Naive thymus-derived CD4-positive, alpha-beta T cell (primary cell): ENCODE measurements around the gene TSPAN18. TPM values are rescaled to one million over a fixed set of nuclear protein-coding genes. Genes with fewer than 3 reads are reported as not detected.

ENCODE experiments used
- ATAC-seq: fragments of 150-1000 bp; cut with Tn5 transposase; 2 replicates; pipeline ENCODE4 v1.10.0; 2021; ENCODE audit warnings: mild to moderate bottlenecking, moderate library complexity
- CTCF ChIA-PET: fragments of 350-600 bp; sonication (Branson Sonifier 250); formaldehyde crosslinking; loops from one replicate; lab custom pipeline; 2021; ENCODE audit warnings: antibody characterized with exemption; lab: Charles Lee
- POLR2A ChIA-PET: fragments of 350-600 bp; sonication (Branson Sonifier 250); formaldehyde crosslinking; loops from one replicate; lab custom pipeline; 2021; ENCODE audit warnings: antibody characterized with exemption, inconsistent platforms; lab: Charles Lee
- DNase-seq, 9 donors: peaks; one replicate each; pipeline versions ENCODE4 v3.0.0 to v3.0.0-alpha.2; 2020 to 2022; ENCODE audit warnings: mixed read lengths in 1 of 9
- H3K27ac ChIP-seq: one replicate; pipeline ENCODE4 v1.7.0; 2013; ENCODE audit warnings: mild to moderate bottlenecking, low read depth, low read length, moderate library complexity
- H3K27me3 ChIP-seq, 2 donors: one replicate each; pipeline ENCODE4 v1.7.0; 2013; ENCODE audit warnings: low read length in 2 of 2, mild to moderate bottlenecking in 2 of 2, moderate library complexity in 2 of 2; ENCODE audit not compliant: control insufficient read depth in 2 of 2, insufficient read depth in 2 of 2
- H3K36me3 ChIP-seq, 3 experiments: 1 replicate in 2 of 3; 2 replicates in 1 of 3; pipeline ENCODE4 v1.7.0; 2013; ENCODE audit warnings: low read length in 3 of 3, mild to moderate bottlenecking in 3 of 3, moderate library complexity in 1 of 3; ENCODE audit not compliant: insufficient read depth in 3 of 3, control insufficient read depth in 2 of 3
- H3K4me1 ChIP-seq, 2 donors: one replicate each; pipeline ENCODE4 v1.7.0; 2013; ENCODE audit warnings: low read length in 2 of 2, mild to moderate bottlenecking in 2 of 2, moderate library complexity in 1 of 2; ENCODE audit not compliant: control insufficient read depth in 2 of 2, insufficient read depth in 2 of 2
- H3K4me3 ChIP-seq: 2 replicates; pipeline ENCODE4 v1.7.0; 2013; ENCODE audit warnings: mild to moderate bottlenecking, low read length
- H3K9me3 ChIP-seq, 3 experiments: 1 replicate in 2 of 3; 2 replicates in 1 of 3; pipeline ENCODE4 v1.7.0; 2013; ENCODE audit warnings: low read length in 3 of 3; ENCODE audit not compliant: control insufficient read depth in 2 of 3
- H3K27ac Mint-ChIP-seq, 9 donors: one replicate each; pipeline ENCODE4 v1.8.0; 2020 to 2022; ENCODE audit warnings: mixed read lengths in 9 of 9, mild to moderate bottlenecking in 8 of 9, moderate library complexity in 5 of 9, inconsistent platforms in 2 of 9
- H3K27me3 Mint-ChIP-seq, 5 donors: one replicate each; pipeline ENCODE4 v1.8.0; 2021 to 2022; ENCODE audit warnings: mixed read lengths in 5 of 5, mild to moderate bottlenecking in 1 of 5
- H3K36me3 Mint-ChIP-seq, 5 donors: one replicate each; pipeline ENCODE4 v1.8.0; 2020 to 2022; ENCODE audit warnings: mixed read lengths in 5 of 5, mild to moderate bottlenecking in 3 of 5, inconsistent platforms in 1 of 5
- H3K4me1 Mint-ChIP-seq, 7 donors: one replicate each; pipeline ENCODE4 v1.8.0; 2020 to 2022; ENCODE audit warnings: mixed read lengths in 7 of 7, mild to moderate bottlenecking in 3 of 7, inconsistent platforms in 1 of 7
- H3K4me3 Mint-ChIP-seq, 10 donors: one replicate each; pipeline ENCODE4 v1.8.0; 2020 to 2022; ENCODE audit warnings: mild to moderate bottlenecking in 10 of 10, mixed read lengths in 10 of 10, moderate library complexity in 6 of 10, inconsistent platforms in 2 of 10
- H3K9me3 Mint-ChIP-seq, 11 donors: one replicate each; pipeline ENCODE4 v1.8.0; 2020 to 2022; ENCODE audit warnings: mixed read lengths in 11 of 11, mild to moderate bottlenecking in 4 of 11, inconsistent platforms in 1 of 11, moderate library complexity in 1 of 11
- intact Hi-C, 2 donors: fragments of 100-400 bp; cut with micrococcal nuclease; formaldehyde crosslinking; loops; one replicate each; pipeline ENCODE4 v1.15.1; 2023
- polyA plus RNA-seq, 2 donors: library from polyadenylated mRNA; unstranded; fragments of 300-500 nt; fragmentation: Illumina TruSeq; gene quantifications; one replicate each; pipeline ENCODE4 v1.2.3, GENCODE V29; 2021
- total RNA-seq, 6 experiments: library from RNA in 5 of 6; stranded (reverse) in 5 of 6; gene quantifications; 1 replicate in 5 of 6; 2 replicates in 1 of 6; pipeline ENCODE4 v1.2.3 and lab custom pipeline; 2021 to 2026

Gene TSPAN18
- total and polyA plus RNA-seq, 7 experiments from 2014 or later, result 8.8 to 57.0 (median 21.7) TPM

DNA sequence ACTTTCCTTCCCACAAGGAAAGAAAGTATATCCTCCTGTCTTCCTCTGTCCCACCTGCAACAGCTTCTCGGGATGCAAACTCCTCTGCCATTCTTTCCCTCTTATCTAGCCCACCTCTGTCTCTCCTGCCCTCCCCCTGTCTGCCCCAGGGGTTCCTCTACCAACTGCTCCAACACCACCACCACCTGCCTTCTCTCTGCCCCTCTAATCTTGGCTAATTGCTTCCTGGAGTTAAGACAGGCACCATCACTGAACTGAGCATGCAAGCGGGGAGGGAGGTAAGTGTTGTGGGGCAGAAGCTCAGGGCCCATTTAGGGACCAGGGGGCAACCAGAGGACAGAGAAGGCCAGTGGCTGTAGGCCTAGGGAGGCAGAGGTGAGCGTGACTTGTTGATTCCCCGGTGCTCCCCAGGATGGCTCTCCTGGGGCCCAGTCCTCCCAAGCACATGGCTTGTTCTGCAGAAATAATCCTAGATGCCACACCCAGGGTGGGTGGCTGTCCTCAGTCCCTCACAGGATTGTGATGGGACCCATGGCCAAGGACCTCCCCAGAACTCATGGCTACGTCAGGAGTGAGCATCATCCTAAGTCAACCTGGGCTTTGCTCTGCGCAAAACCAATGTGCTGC, 112.8 kb downstream of the TSPAN18 start:
- Histone ChIP-seq H3K36me3 (no peaks in the 10 kb centered on the region), H3K4me1 (no peaks in the 10 kb centered on the region), H3K9me3 (peaks cover 0 to 12% (median 0%) of the 10 kb centered on the region in 3 experiments), H3K27ac (no peak overlapping the region), H3K4me3 (no peak overlapping the region), H3K27me3 (no peaks in the 10 kb centered on the region)
- peaks cover 2 to 79% (median 65%) of the 10 kb centered on the region in 5 donors for H3K36me3 Mint-ChIP-seq
- H3K27me3 Mint-ChIP-seq, result peaks cover 0 to 4% (median 0%) of the 10 kb centered on the region in 5 donors
- CTCF ChIA-PET, result no interaction called here
- POLR2A ChIA-PET, result no interaction called here
- no peak overlapping the region for H3K27ac Mint-ChIP-seq
- ATAC-seq (no peak), DNase-seq (no peak)
- peaks cover 0 to 21% (median 6%) of the 10 kb centered on the region in 7 donors for H3K4me1 Mint-ChIP-seq
- peaks cover 4 to 47% (median 12%) of the 10 kb centered on the region in 11 donors for H3K9me3 Mint-ChIP-seq
- intact Hi-C loops, result no loop called here
- H3K4me3 Mint-ChIP-seq, result no peak overlapping the region

DNA sequence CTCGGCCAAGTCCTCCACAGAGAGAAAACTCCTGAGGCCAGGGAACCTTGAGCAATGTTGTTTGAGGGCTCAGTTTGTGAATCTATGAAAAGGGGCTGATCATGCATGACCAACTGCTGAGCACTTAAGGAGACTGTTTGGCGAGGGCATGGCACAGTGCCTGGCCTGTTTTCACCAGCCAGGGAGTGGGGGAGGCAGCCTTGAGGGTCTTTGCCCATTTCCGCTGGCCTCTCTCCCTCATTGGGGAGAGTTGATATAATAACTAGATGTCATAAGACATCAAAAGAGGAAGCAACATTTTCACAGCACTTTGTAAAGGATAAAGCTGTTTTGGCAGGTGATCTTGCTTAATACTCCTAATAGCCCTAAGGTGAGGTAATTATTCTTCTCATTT, 113.3 kb downstream of the TSPAN18 start:
- ChIA-PET CTCF (no interaction called here), POLR2A (no interaction called here)
- no peak overlapping the region for H3K4me3 ChIP-seq
- H3K36me3 Mint-ChIP-seq, result peaks cover 2 to 82% (median 69%) of the 10 kb centered on the region in 5 donors
- H3K9me3 ChIP-seq, result peaks cover 0 to 12% (median 0%) of the 10 kb centered on the region in 3 experiments
- H3K27ac Mint-ChIP-seq, result no peak overlapping the region
- H3K27me3 ChIP-seq, result no peaks in the 10 kb centered on the region
- peaks cover 0 to 4% (median 0%) of the 10 kb centered on the region in 5 donors for H3K27me3 Mint-ChIP-seq
- H3K4me3 Mint-ChIP-seq, result no peak overlapping the region
- intact Hi-C loops, result no loop called here
- H3K9me3 Mint-ChIP-seq, result peaks cover 6 to 51% (median 14%) of the 10 kb centered on the region in 11 donors
- H3K4me1 ChIP-seq, result no peaks in the 10 kb centered on the region
- H3K27ac ChIP-seq, result no peak overlapping the region
- H3K36me3 ChIP-seq, result no peaks in the 10 kb centered on the region
- ATAC-seq, result no peak
- peaks cover 0 to 18% (median 6%) of the 10 kb centered on the region in 7 donors for H3K4me1 Mint-ChIP-seq
- no peak for DNase-seq

DNA sequence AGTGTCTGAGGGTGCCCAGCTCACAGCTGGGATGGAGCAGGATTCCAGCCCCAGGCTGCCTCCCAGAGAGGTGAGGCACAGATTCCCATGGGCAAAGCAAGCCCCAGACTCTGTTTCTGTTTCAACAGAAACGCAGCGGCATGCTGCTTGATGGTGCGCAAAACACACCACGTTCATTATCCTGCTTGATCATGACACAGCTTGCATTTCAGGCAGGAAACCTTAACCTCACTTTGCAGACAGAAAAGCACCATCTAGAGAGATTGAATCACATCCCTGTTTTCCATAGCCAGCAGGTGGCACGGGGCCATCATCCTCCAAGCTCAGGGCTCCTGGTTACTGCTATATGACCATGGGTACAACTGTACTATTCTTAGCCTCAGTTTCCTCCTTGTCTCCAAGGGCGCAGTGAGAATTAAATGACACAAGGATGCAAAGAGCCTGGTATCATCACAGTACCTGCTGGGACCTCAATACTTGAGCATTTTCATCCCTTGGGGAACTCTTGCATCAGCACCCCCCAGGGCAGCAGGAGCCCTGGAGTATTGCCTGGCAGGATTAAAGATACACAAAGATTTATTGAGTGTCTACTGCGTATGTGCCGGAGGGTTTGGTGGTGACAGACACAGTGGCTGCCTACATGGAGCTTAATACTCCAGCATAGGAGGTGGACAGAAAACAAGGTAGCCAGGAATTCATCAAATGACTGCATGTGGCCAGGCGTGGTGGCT, 113.9 kb downstream of the TSPAN18 start:
- ATAC-seq, result no peak
- no peak overlapping the region for H3K4me3 Mint-ChIP-seq
- POLR2A ChIA-PET, result no interaction called here
- no peaks in the 10 kb centered on the region for H3K4me1 ChIP-seq
- peaks cover 0 to 13% (median 5%) of the 10 kb centered on the region in 7 donors for H3K4me1 Mint-ChIP-seq
- H3K36me3 ChIP-seq, result no peaks in the 10 kb centered on the region
- no peak overlapping the region for H3K4me3 ChIP-seq
- peaks cover 6 to 57% (median 17%) of the 10 kb centered on the region in 11 donors for H3K9me3 Mint-ChIP-seq
- peaks cover 0 to 4% (median 0%) of the 10 kb centered on the region in 5 donors for H3K27me3 Mint-ChIP-seq
- no peaks in the 10 kb centered on the region for H3K27me3 ChIP-seq
- intact Hi-C loops, result no loop called here
- no peak overlapping the region for H3K27ac ChIP-seq
- peaks cover 0 to 12% (median 0%) of the 10 kb centered on the region in 3 experiments for H3K9me3 ChIP-seq
- H3K27ac Mint-ChIP-seq, result no peak overlapping the region
- no peak for DNase-seq
- peaks cover 7 to 87% (median 72%) of the 10 kb centered on the region in 5 donors for H3K36me3 Mint-ChIP-seq
- CTCF ChIA-PET, result no interaction called here

DNA sequence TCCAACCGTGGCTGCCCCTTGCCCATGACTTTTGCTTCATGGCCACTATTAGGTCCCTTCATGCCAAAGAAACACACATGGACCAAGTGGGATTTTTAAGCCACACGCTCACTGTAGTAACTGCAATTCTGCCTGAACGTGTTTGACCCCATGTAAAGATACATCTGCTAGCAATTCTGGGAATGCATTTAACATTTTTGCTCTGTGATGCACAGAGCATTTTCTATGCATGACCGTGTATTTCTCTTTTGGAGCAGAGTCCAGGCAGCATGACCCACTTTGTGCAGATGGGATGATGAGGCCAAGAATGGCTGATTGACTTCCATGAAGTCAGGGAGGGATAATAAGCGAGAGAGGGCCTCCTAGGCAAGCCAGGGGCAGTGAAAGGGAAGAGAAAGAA, 115.5 kb downstream of the TSPAN18 start:
- no peaks in the 10 kb centered on the region for H3K4me1 ChIP-seq
- no peak for ATAC-seq
- intact Hi-C loops, result no loop called here
- Mint-ChIP-seq H3K4me3 (no peak overlapping the region), H3K9me3 (peaks cover 6 to 72% (median 20%) of the 10 kb centered on the region in 11 donors), H3K36me3 (peaks cover 13 to 87% (median 76%) of the 10 kb centered on the region in 5 donors), H3K27ac (no peak overlapping the region), H3K27me3 (peaks cover 0 to 4% (median 0%) of the 10 kb centered on the region in 5 donors), H3K4me1 (peaks cover 0 to 4% (median 0%) of the 10 kb centered on the region in 7 donors)
- no peak overlapping the region for H3K27ac ChIP-seq
- H3K36me3 ChIP-seq, result peaks cover 0 to 6% (median 0%) of the 10 kb centered on the region in 3 experiments
- no peaks in the 10 kb centered on the region for H3K27me3 ChIP-seq
- no peak overlapping the region for H3K4me3 ChIP-seq
- ChIA-PET POLR2A (no interaction called here), CTCF (no interaction called here)
- peaks cover 0 to 26% (median 0%) of the 10 kb centered on the region in 3 experiments for H3K9me3 ChIP-seq
- DNase-seq, result no peak

DNA sequence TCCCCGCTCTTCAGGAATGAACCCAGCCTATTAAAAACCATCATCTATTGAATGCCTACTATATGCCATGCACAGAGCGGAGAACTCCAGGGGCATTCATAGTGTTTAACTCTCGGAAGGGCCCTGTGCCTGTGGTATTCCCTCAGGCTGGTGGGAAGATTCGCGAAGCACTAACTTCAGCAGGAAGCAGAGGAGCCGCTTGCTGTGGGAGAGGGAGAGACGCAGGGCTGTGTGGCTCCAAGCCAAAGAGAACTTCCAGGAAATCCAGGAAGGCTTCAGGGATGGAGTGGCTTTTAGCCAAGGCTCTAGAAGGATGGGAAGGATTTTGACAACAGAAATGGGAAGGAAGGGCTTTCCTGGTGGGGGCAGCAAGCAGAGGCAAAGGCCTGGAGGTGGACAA, 120.1 kb downstream of the TSPAN18 start:
- DNase-seq (no peak), ATAC-seq (no peak)
- peaks cover 0 to 28% (median 0%) of the 10 kb centered on the region in 3 experiments for H3K9me3 ChIP-seq
- Mint-ChIP-seq H3K27ac (no peak overlapping the region), H3K27me3 (peaks cover 0 to 7% (median 0%) of the 10 kb centered on the region in 5 donors), H3K36me3 (peaks cover 14 to 62% (median 57%) of the 10 kb centered on the region in 5 donors), H3K4me1 (peaks cover 0 to 6% (median 1%) of the 10 kb centered on the region in 7 donors), H3K9me3 (peaks cover 0 to 56% (median 21%) of the 10 kb centered on the region in 11 donors), H3K4me3 (no peak overlapping the region)
- no peaks in the 10 kb centered on the region for H3K4me1 ChIP-seq
- H3K4me3 ChIP-seq, result no peak overlapping the region
- POLR2A ChIA-PET, result no interaction called here
- H3K27me3 ChIP-seq, result no peaks in the 10 kb centered on the region
- H3K27ac ChIP-seq, result no peak overlapping the region
- CTCF ChIA-PET, result no interaction called here
- intact Hi-C loops, result no loop called here
- peaks cover 0 to 20% (median 0%) of the 10 kb centered on the region in 3 experiments for H3K36me3 ChIP-seq

DNA sequence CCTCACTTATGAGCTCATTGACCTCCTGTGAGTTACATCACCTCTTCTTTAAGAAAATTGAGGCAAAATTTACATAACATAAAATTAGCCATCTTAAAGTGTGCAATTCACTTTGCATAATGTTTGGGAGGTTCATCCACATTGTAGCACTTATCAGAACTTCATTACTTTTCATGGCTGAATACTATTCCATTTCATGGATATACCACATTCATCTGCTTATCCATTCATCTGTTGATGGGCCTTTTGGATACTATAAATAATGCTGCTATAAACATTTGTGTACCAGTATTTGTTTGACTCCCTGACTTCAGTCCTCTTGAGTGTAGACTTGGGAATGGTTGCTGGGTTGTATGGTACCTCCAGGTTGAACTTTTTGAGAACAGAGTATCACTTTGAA, 120.6 kb downstream of the TSPAN18 start:
- DNase-seq (no peak), ATAC-seq (no peak)
- Mint-ChIP-seq H3K36me3 (peaks cover 14 to 60% (median 58%) of the 10 kb centered on the region in 5 donors), H3K27me3 (peaks cover 0 to 7% (median 0%) of the 10 kb centered on the region in 5 donors), H3K4me1 (peaks cover 0 to 8% (median 1%) of the 10 kb centered on the region in 7 donors), H3K9me3 (peaks cover 0 to 52% (median 21%) of the 10 kb centered on the region in 11 donors), H3K27ac (peak overlapping the region in 1 of 9 donors; percentile 46), H3K4me3 (no peak overlapping the region)
- intact Hi-C loops, result no loop called here
- peaks cover 0 to 23% (median 0%) of the 10 kb centered on the region in 3 experiments for H3K9me3 ChIP-seq
- H3K36me3 ChIP-seq, result peaks cover 0 to 20% (median 0%) of the 10 kb centered on the region in 3 experiments
- no peaks in the 10 kb centered on the region for H3K27me3 ChIP-seq
- ChIA-PET CTCF (no interaction called here), POLR2A (no interaction called here)
- H3K4me3 ChIP-seq, result no peak overlapping the region
- H3K27ac ChIP-seq, result no peak overlapping the region
- no peaks in the 10 kb centered on the region for H3K4me1 ChIP-seq
